ENCODE measurements around the gene CPNE9. TPM values are rescaled to one million over a fixed set of nuclear protein-coding genes. Genes with fewer than 3 reads are reported as not detected.

Gene CPNE9
- total and polyA plus RNA-seq, 2 of the 8 experiments (the other 6 are each of a cell fraction or from before 2014, with no cell fraction given), result 4.8 to 6.0 TPM

- H3K14ac ChIP-seq (ENCODE audit: insufficient read length), result no peak overlapping the region
- H3K9ac ChIP-seq (replicated peaks in 1 of 4; ENCODE audit: extremely low read depth in 1 of 4, low read depth in 3 of 4, low read length in 3 of 4), result no peak overlapping the region
- no peak overlapping the region for H3K23ac ChIP-seq (ENCODE audit: insufficient read length)
- CTCF ChIA-PET (ENCODE audit: partially characterized antibody), result interaction anchor here (0.9 to 2.4 kb wide), 3 partner anchors 46 to 180 kb away, joined by 5 to 6 read pairs (median 5); no protein-coding TSS in a partner anchor
- H2BK20ac ChIP-seq (ENCODE audit: low read length), result no peak overlapping the region
- no peak overlapping the region for H3K4ac ChIP-seq (replicated peaks; ENCODE audit: insufficient read length, low read depth, low read length)
- FAIRE-seq (no peak), DNase-seq (ENCODE audit: low read depth in 1 of 2, low spot score in 2 of 2) (no peak)
- TF ChIP-seq CTBP2 (IDR thresholded peaks at IDR 0.05; ENCODE audit: borderline replicate concordance, insufficient read depth, insufficient read length, low read length), result no peak
- H3K4me1 ChIP-seq (replicated peaks in 1 of 4; ENCODE audit: control insufficient read depth in 3 of 4, insufficient read depth in 4 of 4, low read length in 3 of 4), result no peaks in the 10 kb centered on the region
- H3K23me2 ChIP-seq (ENCODE audit: low read depth, low read length), result no peaks in the 10 kb centered on the region
- H3K9me3 ChIP-seq (ENCODE audit: insufficient read depth in 2 of 2, low read depth in 1 of 2, low read length in 1 of 2), result no peaks in the 10 kb centered on the region
- no peak overlapping the region for H2AFZ ChIP-seq (ENCODE audit: low read length)
- no peaks in the 10 kb centered on the region for H3K27me3 ChIP-seq (replicated peaks in 1 of 4; ENCODE audit: control insufficient read depth in 3 of 4, extremely low read depth in 1 of 4, insufficient read depth in 3 of 4, low read length in 3 of 4)
- no peak overlapping the region for H2BK15ac ChIP-seq (ENCODE audit: low read length)
- H3K18ac ChIP-seq (ENCODE audit: extremely low read depth, low read length), result no peak overlapping the region
- 86% methylated on average over 7 of the region's 7 CpGs; no CpG with 5 or more reads in 1 of the 2 experiments for WGBS, 2 experiments (ENCODE audit: extremely low coverage in 1 of 2, insufficient coverage in 1 of 2, insufficient read length in 1 of 2, insufficient replicate concordance in 2 of 2, low coverage in 1 of 2, low lambda C conversion rate in 2 of 2, missing lambda C conversion rate in 1 of 2)
- H2BK5ac ChIP-seq (ENCODE audit: low read depth, low read length), result no peak overlapping the region
- H3K79me1 ChIP-seq (ENCODE audit: low read depth, low read length), result no peaks in the 10 kb centered on the region
- H4K91ac ChIP-seq (replicated peaks; ENCODE audit: insufficient read length, low read length), result no peak overlapping the region
- H3K36me3 ChIP-seq (ENCODE audit: control insufficient read depth in 2 of 4, insufficient read depth in 4 of 4, low read length in 3 of 4), result peaks cover 15 to 54% (median 32%) of the 10 kb centered on the region in 4 experiments
- no peak overlapping the region for H3K4me3 ChIP-seq (ENCODE audit: extremely low read depth in 1 of 4, insufficient read depth in 2 of 4, low read depth in 3 of 4, low read length in 4 of 4)
- no peak overlapping the region for H2BK120ac ChIP-seq (replicated peaks; ENCODE audit: low read depth, low read length)
- H2BK12ac ChIP-seq (ENCODE audit: low read depth, low read length), result no peak overlapping the region
- no peak overlapping the region for H4K8ac ChIP-seq (ENCODE audit: extremely low read depth, insufficient read depth, low read length)
- no peak overlapping the region for H3K56ac ChIP-seq (replicated peaks; ENCODE audit: insufficient read length, low read depth, low read length)
- POLR2A ChIA-PET (ENCODE audit: partially characterized antibody), result interaction anchor here (0.8 to 1.6 kb wide), 3 partner anchors 10 to 29 kb away, joined by 3 to 4 read pairs (median 3); no protein-coding TSS in a partner anchor
- H3K4me2 ChIP-seq (ENCODE audit: insufficient read depth in 1 of 2, low read depth in 2 of 2, low read length in 2 of 2), result no peak overlapping the region
- H2AK5ac ChIP-seq (ENCODE audit: low read depth, low read length), result no peak overlapping the region
- no peak overlapping the region for H3K27ac ChIP-seq (ENCODE audit: low read depth, low read length)
- H3K79me2 ChIP-seq (ENCODE audit: control insufficient read depth in 1 of 2, insufficient read depth in 2 of 2, low read length in 2 of 2), result no peaks in the 10 kb centered on the region
- peaks cover 1 to 5% of the 10 kb centered on the region in 2 experiments for H4K20me1 ChIP-seq (replicated peaks in 1 of 2; ENCODE audit: control insufficient read depth in 1 of 2, insufficient read depth in 2 of 2, low read length in 2 of 2)
- no peak overlapping the region for H4K5ac ChIP-seq (ENCODE audit: insufficient read length, low read depth, low read length)
Measured at GRCh38 chr3:9681011-9681722, 22.5 kb upstream of the CPNE9 start.
